Lung (tissue), 12 donors: Measurements from ENCODE around the gene PTPN3. TPM values are rescaled to one million over a fixed set of nuclear protein-coding genes. Genes with fewer than 3 reads are reported as not detected.

Experiments used
- ATAC-seq: fragments of 200-7000 bp; cut with Tn5 transposase; one replicate; pipeline ENCODE4 v1.9.1; 2020; ENCODE audit warnings: moderate number of reproducible peaks; ENCODE audit not compliant: insufficient read depth, low FRiP score
- DNase-seq, 3 donors: peaks; one replicate each; pipeline ENCODE4 v3.0.0-alpha.2; 2013 to 2017
- H3K27ac ChIP-seq, 2 donors: one replicate each; pipeline ENCODE4 v1.5.1; 2013; ENCODE audit warnings: mild to moderate bottlenecking in 2 of 2, moderate library complexity in 2 of 2, control low read depth in 1 of 2, inconsistent platforms in 1 of 2, low read depth in 1 of 2, low read length in 1 of 2
- H3K27me3 ChIP-seq, 3 donors: one replicate each; pipeline ENCODE4 v1.5.1; 2013; ENCODE audit warnings: low read length in 2 of 3; ENCODE audit not compliant: control insufficient read depth in 3 of 3, insufficient read depth in 3 of 3
- H3K36me3 ChIP-seq, 4 donors: one replicate each; pipeline ENCODE4 v1.5.1; 2013; ENCODE audit warnings: low read length in 4 of 4, mild to moderate bottlenecking in 1 of 4, moderate library complexity in 1 of 4; ENCODE audit not compliant: control insufficient read depth in 4 of 4, insufficient read depth in 4 of 4
- H3K4me1 ChIP-seq, 5 donors: one replicate each; pipeline ENCODE4 v1.5.1; 2013; ENCODE audit warnings: low read length in 5 of 5, mild to moderate bottlenecking in 2 of 5, moderate library complexity in 1 of 5; ENCODE audit not compliant: control insufficient read depth in 5 of 5, insufficient read depth in 5 of 5
- H3K4me3 ChIP-seq: one replicate; pipeline ENCODE4 v1.5.1; 2013; ENCODE audit warnings: mild to moderate bottlenecking, control low read depth, moderate library complexity
- H3K9ac ChIP-seq, 2 donors: one replicate each; pipeline ENCODE4 v1.5.1; 2013; ENCODE audit warnings: low read length in 2 of 2, control low read depth in 1 of 2; ENCODE audit not compliant: insufficient read depth in 1 of 2
- H3K9me3 ChIP-seq, 4 donors: one replicate each; pipeline ENCODE4 v1.5.1; 2013; ENCODE audit warnings: low read length in 3 of 4, mild to moderate bottlenecking in 1 of 4, moderate library complexity in 1 of 4; ENCODE audit not compliant: control insufficient read depth in 4 of 4, insufficient read depth in 3 of 4
- CTCF ChIP-seq: IDR thresholded peaks from 2 replicates; pipeline ENCODE4 v1.5.1; 2012; ENCODE audit warnings: mild to moderate bottlenecking; ENCODE audit errors: control extremely low read depth, extremely low read depth
- WGBS, 2 donors: extraction: QIAGEN DNeasy Blood & Tissue Kit; methylation state at CpG; one replicate each; pipeline ENCODE4 v1.1.7; 2013; 5-methylcytosine and 5-hydroxymethylcytosine counted together
- polyA plus RNA-seq, 2 donors: library from polyadenylated mRNA; stranded (reverse); fragments of 200-250 nt; gene quantifications; one replicate each; pipeline ENCODE4 v1.2.1, GENCODE V29; 2013
- total RNA-seq, 2 donors: library from RNA; depleted of rRNA in 1 of 2; stranded (reverse); fragments of >200 nt in 1 of 2; gene quantifications; one replicate each; pipeline ENCODE4 v1.2.1, GENCODE V29; 2014 to 2021
- donor health status: control.
- donor health status: control.
- donor health status: Bipolar disorder and iron deficiency.
- donor health status: healthy.
- donor health status: DM: yes; HTN: yes; CAD: no.

Gene PTPN3
- total and polyA plus RNA-seq, 4 donors, result 5.7 to 16.9 (median 11.2) TPM

DNA sequence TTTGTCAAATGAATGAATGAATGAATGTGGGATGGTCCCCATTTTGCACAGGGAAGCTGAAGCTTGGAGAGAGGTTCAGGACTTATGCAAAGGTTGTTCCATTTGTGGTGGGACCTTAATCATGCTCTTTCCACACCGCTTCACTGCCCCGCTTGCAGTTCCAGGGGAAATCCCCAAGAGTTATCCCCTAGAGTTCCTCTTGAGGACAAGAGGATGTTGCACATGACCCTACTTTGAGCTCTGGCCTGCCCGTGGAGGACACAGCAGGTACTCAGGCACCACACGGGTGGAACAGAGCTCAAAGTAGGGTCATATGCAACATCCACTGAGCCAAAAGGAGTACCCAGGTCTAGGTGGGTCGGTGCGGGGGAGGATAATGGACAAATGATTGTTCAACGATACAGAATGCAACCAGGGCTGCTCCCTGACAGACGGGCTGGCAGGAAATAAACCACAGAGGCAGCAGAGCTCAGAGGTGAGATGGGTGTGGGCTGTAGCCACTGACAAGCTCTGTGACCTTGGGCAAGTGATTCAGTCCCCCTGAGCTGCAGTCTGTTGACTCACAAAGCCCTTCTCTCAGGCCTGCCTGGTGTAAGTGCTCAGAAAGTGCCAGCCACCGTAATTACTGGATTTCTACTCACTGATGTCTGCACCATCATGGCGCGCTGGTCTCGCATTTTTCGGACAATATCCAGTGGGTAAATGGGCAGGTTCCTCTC, 116.9 kb downstream of the PTPN3 start:
- Histone ChIP-seq H3K27me3 (no peaks in the 10 kb centered on the region), H3K27ac (no peak overlapping the region), H3K36me3 (peaks cover 0 to 10% (median 3%) of the 10 kb centered on the region in 4 donors), H3K4me1 (no peaks in the 10 kb centered on the region), H3K4me3 (no peak overlapping the region), H3K9ac (no peak overlapping the region), H3K9me3 (no peaks in the 10 kb centered on the region)
- ATAC-seq, result no peak
- DNase-seq, result no peak
- no peak for TF ChIP-seq CTCF
- 79 to 84% methylated on average over 13 of the region's 13 CpGs for WGBS, 2 donors

GRCh38 chr9:109379513-109379912, 118.6 kb downstream of the PTPN3 start:
- TF ChIP-seq CTCF, result no peak
- Histone ChIP-seq H3K36me3 (peaks cover 0 to 10% (median 3%) of the 10 kb centered on the region in 4 donors), H3K4me1 (no peaks in the 10 kb centered on the region), H3K27me3 (no peaks in the 10 kb centered on the region), H3K9ac (no peak overlapping the region), H3K27ac (no peak overlapping the region), H3K4me3 (no peak overlapping the region), H3K9me3 (no peaks in the 10 kb centered on the region)
- 66 to 77% methylated on average over 7 of the region's 7 CpGs for WGBS, 2 donors
- no peak for DNase-seq
- no peak for ATAC-seq

- 89 to 92% methylated on average over 4 of the region's 4 CpGs for WGBS, 2 donors
- no peak for TF ChIP-seq CTCF
- Histone ChIP-seq H3K4me1 (no peaks in the 10 kb centered on the region), H3K36me3 (peaks cover 0 to 10% (median 3%) of the 10 kb centered on the region in 4 donors), H3K27me3 (no peaks in the 10 kb centered on the region), H3K27ac (no peak overlapping the region), H3K9ac (no peak overlapping the region), H3K4me3 (no peak overlapping the region), H3K9me3 (no peaks in the 10 kb centered on the region)
- no peak for ATAC-seq
- DNase-seq, result no peak
Measured at GRCh38 chr9:109378316-109378715, 119.8 kb downstream of the PTPN3 start.

DNA sequence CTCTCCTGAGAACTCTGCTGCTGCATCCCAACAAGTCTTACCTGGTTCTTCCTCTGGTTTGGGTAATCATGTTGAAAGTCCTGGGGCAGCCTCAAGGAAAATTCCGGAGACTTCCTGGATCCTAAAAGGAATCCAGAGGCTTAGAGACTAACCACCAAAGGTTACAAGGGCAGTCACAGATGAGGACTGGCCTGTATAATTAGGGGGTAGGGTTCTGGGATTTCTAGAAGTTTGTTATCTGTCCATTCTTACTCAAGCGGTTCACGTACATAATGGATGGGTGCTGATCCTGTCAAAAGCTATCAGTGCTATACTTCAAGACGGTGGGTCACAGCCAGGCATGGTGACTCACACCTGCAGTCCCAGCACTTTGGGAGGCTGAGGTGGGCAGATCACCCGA, 125.9 kb downstream of the PTPN3 start:
- no peaks in the 10 kb centered on the region for H3K4me1 ChIP-seq
- no peaks in the 10 kb centered on the region for H3K27me3 ChIP-seq
- no peaks in the 10 kb centered on the region for H3K36me3 ChIP-seq
- H3K9ac ChIP-seq, result no peak overlapping the region
- H3K9me3 ChIP-seq, result no peaks in the 10 kb centered on the region
- no peak for TF ChIP-seq CTCF
- DNase-seq (no peak), ATAC-seq (no peak)
- WGBS, 2 donors, result 84 to 96% methylated on average over 5 of the region's 5 CpGs
- H3K27ac ChIP-seq, result no peak overlapping the region
- H3K4me3 ChIP-seq, result no peak overlapping the region
